B cell (primary cell): Measurements from ENCODE around the gene CCDC117.

Experiments used
- CTCF ChIP-seq: fragments of 200-600 bp; IDR thresholded peaks from one replicate; pipeline ENCODE4 v1.8.0; 2022; ENCODE audit warnings: antibody characterized with exemption, mild to moderate bottlenecking
- EZH2 ChIP-seq: IDR thresholded peaks from 2 replicates; pipeline ENCODE4 v1.6.1; 2012; ENCODE audit warnings: borderline replicate concordance, low read depth, mild to moderate bottlenecking, moderate library complexity, low read length; ENCODE audit not compliant: insufficient read depth, poor library complexity, severe bottlenecking

- TF ChIP-seq CTCF (no peak), EZH2 (no peak)
Observed at GRCh38 chr22:28802595-28803123, 30.2 kb downstream of the CCDC117 start.
